COLO668 (cell line): ENCODE data around the gene MYT1.
A peak's percentile ranks its signal among the peaks of the same experiment; 100 is the strongest.

Source experiments
- DNase-seq: peaks from one replicate; lab custom pipeline; 2025; ENCODE audit not compliant: unreplicated experiment; lab: John Stamatoyannopoulos, UW

Gene MYT1

GRCh38 chr20:64188682-64189529 is 24.7 kb downstream of the MYT1 start:
- peak; percentile 72 for DNase-seq

GRCh38 chr20:64189530-64189966 is 25.3 kb downstream of the MYT1 start:
- DNase-seq, result no peak

- DNase-seq, result no peak
Measured at GRCh38 chr20:64189986-64190385, 25.7 kb downstream of the MYT1 start.

GRCh38 chr20:64191002-64191401 is 26.8 kb downstream of the MYT1 start:
- no peak for DNase-seq

- no peak for DNase-seq
Measured at GRCh38 chr20:64192406-64192805, 28.2 kb downstream of the MYT1 start.

- no peak for DNase-seq
Measured at GRCh38 chr20:64193058-64193457, 28.8 kb downstream of the MYT1 start.

- DNase-seq, result no peak
Measured at GRCh38 chr20:64194269-64194668, 30.0 kb downstream of the MYT1 start.

GRCh38 chr20:64196309-64196708 is 32.1 kb downstream of the MYT1 start:
- no peak for DNase-seq

GRCh38 chr20:64196847-64197306 is 32.6 kb downstream of the MYT1 start:
- no peak for DNase-seq

GRCh38 chr20:64198347-64198746 is 34.1 kb downstream of the MYT1 start:
- DNase-seq, result no peak

- DNase-seq, result no peak
Measured at GRCh38 chr20:64199395-64199794, 35.1 kb downstream of the MYT1 start.

GRCh38 chr20:64200740-64201139 is 36.5 kb downstream of the MYT1 start:
- no peak for DNase-seq

GRCh38 chr20:64201653-64202052 is 37.4 kb downstream of the MYT1 start:
- DNase-seq, result no peak

GRCh38 chr20:64203037-64203777 is 39.0 kb downstream of the MYT1 start:
- DNase-seq, result no peak

GRCh38 chr20:64205611-64206026 is 41.4 kb downstream of the MYT1 start:
- DNase-seq, result no peak

- DNase-seq, result no peak
Measured at GRCh38 chr20:64206614-64207013, 42.4 kb downstream of the MYT1 start.

- DNase-seq, result no peak
Measured at GRCh38 chr20:64207641-64208590, 43.7 kb downstream of the MYT1 start.

- no peak for DNase-seq
Measured at GRCh38 chr20:64209148-64209547, 44.9 kb downstream of the MYT1 start.

- DNase-seq, result no peak
Measured at GRCh38 chr20:64210656-64211369, 46.6 kb downstream of the MYT1 start.
